Stimulated activated CD8-positive, alpha-beta memory T cell treated with anti-CD3 and anti-CD28 coated beads, Interleukin-12 subunit alpha, Interleukin-12 subunit beta, amount 100 ng/mL, for 24 hours (primary cell): ENCODE results near the gene ASMTL.
"Not testable (repeated sequence)": the region's sequence is repeated elsewhere in the genome, so short reads cannot be mapped to it uniquely, and the experiment has no call there.

ENCODE experiments used
- DNase-seq: peaks from one replicate; pipeline ENCODE4 v3.0.0-alpha.2; 2020; ENCODE audit errors: extremely low read depth

ASMTL gene

GRCh38 chrX:1433646-1434357, 18.9 kb downstream of the ASMTL start:
- no peak for DNase-seq

GRCh38 chrX:1430451-1430850, 22.3 kb downstream of the ASMTL start:
- DNase-seq: no peak

GRCh38 chrX:1427756-1428155, 25.0 kb downstream of the ASMTL start:
- no peak for DNase-seq

GRCh38 chrX:1426321-1426720, 26.4 kb downstream of the ASMTL start:
- not testable (repeated sequence) for DNase-seq

GRCh38 chrX:1425381-1425780, 27.3 kb downstream of the ASMTL start:
- no peak for DNase-seq

GRCh38 chrX:1424147-1424851, 28.4 kb downstream of the ASMTL start:
- DNase-seq: no peak

- no peak for DNase-seq
These were observed 29.5 kb downstream of the ASMTL start for GRCh38 chrX:1423215-1423614.

- no peak for DNase-seq
These were observed 30.6 kb downstream of the ASMTL start for GRCh38 chrX:1422135-1422465.

- no peak for DNase-seq
These were observed 31.1 kb downstream of the ASMTL start for GRCh38 chrX:1421433-1422134.

GRCh38 chrX:1420371-1420770, 32.3 kb downstream of the ASMTL start:
- DNase-seq: no peak

- DNase-seq: no peak
These were observed 33.0 kb downstream of the ASMTL start for GRCh38 chrX:1419545-1420355.

- DNase-seq: no peak
These were observed 33.7 kb downstream of the ASMTL start for GRCh38 chrX:1418901-1419544.

GRCh38 chrX:1417921-1418771, 34.6 kb downstream of the ASMTL start:
- DNase-seq: no peak

- no peak for DNase-seq
These were observed 35.5 kb downstream of the ASMTL start for GRCh38 chrX:1416965-1417760.

GRCh38 chrX:1416327-1416784, 36.4 kb downstream of the ASMTL start:
- no peak for DNase-seq

- DNase-seq: no peak
These were observed 40.1 kb downstream of the ASMTL start for GRCh38 chrX:1412551-1413161.

GRCh38 chrX:1411326-1411725, 41.4 kb downstream of the ASMTL start:
- no peak for DNase-seq

GRCh38 chrX:1407035-1407434, 45.7 kb downstream of the ASMTL start:
- DNase-seq: no peak

GRCh38 chrX:1405769-1406168, 46.9 kb downstream of the ASMTL start:
- DNase-seq: not testable (repeated sequence)
